HepG2 (cell line): ENCODE measurements around the gene RNF222. TPM values are rescaled to one million over a fixed set of nuclear protein-coding genes. Genes with fewer than 3 reads are reported as not detected.

Experiments used
- ARNT ChIP-seq: fragments of 450-650 bp; IDR thresholded peaks from 2 replicates; pipeline ENCODE4 v1.6.1; 2017
- EEA1 ChIP-seq: sonication (generic); formaldehyde crosslinking; IDR thresholded peaks from 2 replicates; pipeline ENCODE4 v1.5.1; 2020; ENCODE audit warnings: mild to moderate bottlenecking, missing genetic modification reagents, borderline replicate concordance
- FOXC1 ChIP-seq: sonication (generic); formaldehyde crosslinking; IDR thresholded peaks from 2 replicates; pipeline ENCODE4 v1.8.0; 2022; ENCODE audit warnings: mild to moderate bottlenecking, missing genetic modification reagents, borderline replicate concordance
- JUNB ChIP-seq: sonication (generic); formaldehyde crosslinking; IDR thresholded peaks from 2 replicates; pipeline ENCODE4 v1.8.0; 2022; ENCODE audit warnings: missing genetic modification reagents, mild to moderate bottlenecking, borderline replicate concordance
- KDM5B ChIP-seq: sonication (generic); formaldehyde crosslinking; IDR thresholded peaks from 2 replicates; pipeline ENCODE4 v1.4.0; 2020; ENCODE audit warnings: missing genetic modification reagents, mild to moderate bottlenecking, borderline replicate concordance
- RBM22 ChIP-seq: fragments of 200-400 bp; formaldehyde crosslinking; optimal IDR thresholded peaks from 2 replicates; pipeline ENCODE3; 2017; ENCODE audit warnings: mild to moderate bottlenecking, low read length, moderate library complexity
- RNF2 ChIP-seq: fragments of 450-650 bp; conservative IDR thresholded peaks from 2 replicates; pipeline ENCODE4 v1.6.1; 2016; ENCODE audit warnings: low read depth
- SMYD3 ChIP-seq: sonication (generic); formaldehyde crosslinking; IDR thresholded peaks from 2 replicates; pipeline ENCODE4 v1.8.1; 2023; ENCODE audit warnings: mild to moderate bottlenecking, missing genetic modification reagents
- SNAPC2 ChIP-seq: sonication (generic); formaldehyde crosslinking; IDR thresholded peaks from 2 replicates; pipeline ENCODE4 v1.8.1; 2022; ENCODE audit warnings: mild to moderate bottlenecking, missing genetic modification reagents
- YEATS4 ChIP-seq: sonication (generic); formaldehyde crosslinking; IDR thresholded peaks from 2 replicates; pipeline ENCODE4 v1.4.0; 2020; ENCODE audit warnings: missing genetic modification reagents, borderline replicate concordance
- ZFP36L2 ChIP-seq: sonication (generic); formaldehyde crosslinking; IDR thresholded peaks from 2 replicates; pipeline ENCODE4 v1.4.0; 2020; ENCODE audit warnings: missing genetic modification reagents
- ZNF274 ChIP-seq: sonication (generic); formaldehyde crosslinking; IDR thresholded peaks from 2 replicates; pipeline ENCODE4 v1.5.1; 2020; ENCODE audit warnings: mild to moderate bottlenecking, missing genetic modification reagents
- ZNF343 ChIP-seq: sonication (generic); formaldehyde crosslinking; IDR thresholded peaks from 2 replicates; pipeline ENCODE4 v1.4.0; 2020; ENCODE audit warnings: mild to moderate bottlenecking, missing genetic modification reagents
- ZNF567 ChIP-seq: sonication (generic); formaldehyde crosslinking; IDR thresholded peaks from 2 replicates; pipeline ENCODE4 v1.8.1; 2023; ENCODE audit warnings: mild to moderate bottlenecking, missing genetic modification reagents, borderline replicate concordance
- ZNF614 ChIP-seq: IDR thresholded peaks from 2 replicates; pipeline ENCODE4 v1.6.1; 2018; ENCODE audit warnings: missing biosample characterization, missing genetic modification reagents, inconsistent platforms, borderline replicate concordance
- ZNF670 ChIP-seq: sonication (generic); formaldehyde crosslinking; IDR thresholded peaks from 2 replicates; pipeline ENCODE4 v1.8.0; 2022; ENCODE audit warnings: mild to moderate bottlenecking, missing genetic modification reagents, borderline replicate concordance
- ZNF703 ChIP-seq: sonication (generic); formaldehyde crosslinking; IDR thresholded peaks from 2 replicates; pipeline ENCODE4 v1.5.1; 2020; ENCODE audit warnings: missing genetic modification reagents, mild to moderate bottlenecking, moderate library complexity, borderline replicate concordance
- ZNF713 ChIP-seq: sonication (generic); formaldehyde crosslinking; IDR thresholded peaks from 2 replicates; pipeline ENCODE4 v1.4.0; 2020; ENCODE audit warnings: mild to moderate bottlenecking, missing genetic modification reagents
- polyA plus RNA-seq, 8 experiments: library from polyadenylated mRNA; depleted of rRNA in 3 of 8; stranded (reverse) in 7 of 8; unstranded in 1 of 8; fragments of >200 nt; fragmentation: Illumina TruSeq in 4 of 8; extraction: Trizol in 4 of 8; gene quantifications; 2 replicates each; pipeline versions ENCODE4 v1.2.1 to v1.2.3, GENCODE V29; 2011 to 2016; ENCODE audit warnings: low read depth in 4 of 8, missing spikeins in 1 of 8, mixed read lengths in 1 of 8; ENCODE audit not compliant: insufficient read depth in 1 of 8
- total RNA-seq, 5 experiments: library from RNA; depleted of rRNA; stranded (reverse); fragments of >200 nt; fragmentation: Illumina TruSeq; extraction: Trizol; gene quantifications; 2 replicates each; pipeline ENCODE4 v1.2.3, GENCODE V29; 2016; ENCODE audit warnings: low read depth in 1 of 5
- TF ChIP-seq, protein P1 (sequence below): sonication (generic); formaldehyde crosslinking; IDR thresholded peaks from 2 replicates; pipeline ENCODE4 v1.8.1; 2023; ENCODE audit warnings: missing genetic modification reagents, inconsistent platforms, borderline replicate concordance
- TF ChIP-seq, protein P2 (sequence below): IDR thresholded peaks from 2 replicates; pipeline ENCODE4 v1.4.0; 2020; ENCODE audit warnings: mild to moderate bottlenecking, missing genetic modification reagents
- TF ChIP-seq, protein P3 (sequence below): IDR thresholded peaks from 2 replicates; pipeline ENCODE4 v1.6.1; 2016
- TF ChIP-seq, protein P4 (sequence below): sonication (generic); formaldehyde crosslinking; IDR thresholded peaks from 2 replicates; pipeline ENCODE4 v1.9.0; 2021; ENCODE audit warnings: missing genetic modification reagents, borderline replicate concordance

The RNF222 gene
- total and polyA plus RNA-seq, 2 of the 13 experiments (the other 11 are each of a cell fraction or from before 2014, with no cell fraction given) = not detected

DNA sequence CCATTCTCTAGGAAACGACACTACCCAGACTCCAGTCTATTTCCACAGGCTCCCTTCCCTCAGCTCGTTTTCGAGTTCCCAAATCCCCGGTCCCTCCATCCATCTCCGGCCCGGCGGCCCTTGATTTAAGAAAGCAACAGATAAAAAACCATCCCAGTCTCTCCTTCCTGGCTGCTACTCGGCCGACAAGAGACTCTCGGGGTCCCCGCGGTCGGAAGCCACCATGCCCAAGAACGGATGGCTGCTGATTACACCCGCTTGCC lies 14.8 kb downstream of the RNF222 start (continued):
- TF ChIP-seq ZNF614 (CRISPR knock-in tag) = no peak
- TF ChIP-seq EEA1 = no peak
- no peak for TF ChIP-seq ZNF670 (CRISPR knock-in tag)
- no peak for TF ChIP-seq RNF2
- no peak for TF ChIP-seq ZNF713 (CRISPR knock-in tag)
- TF ChIP-seq, protein P1, sequence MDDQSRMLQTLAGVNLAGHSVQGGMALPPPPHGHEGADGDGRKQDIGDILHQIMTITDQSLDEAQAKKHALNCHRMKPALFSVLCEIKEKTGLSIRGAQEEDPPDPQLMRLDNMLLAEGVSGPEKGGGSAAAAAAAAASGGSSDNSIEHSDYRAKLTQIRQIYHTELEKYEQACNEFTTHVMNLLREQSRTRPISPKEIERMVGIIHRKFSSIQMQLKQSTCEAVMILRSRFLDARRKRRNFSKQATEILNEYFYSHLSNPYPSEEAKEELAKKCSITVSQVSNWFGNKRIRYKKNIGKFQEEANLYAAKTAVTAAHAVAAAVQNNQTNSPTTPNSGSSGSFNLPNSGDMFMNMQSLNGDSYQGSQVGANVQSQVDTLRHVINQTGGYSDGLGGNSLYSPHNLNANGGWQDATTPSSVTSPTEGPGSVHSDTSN (CRISPR knock-in tag) = 0 out of 2 replicates have a peak, but pooled peaks have one; percentile 23
- TF ChIP-seq, protein P2, sequence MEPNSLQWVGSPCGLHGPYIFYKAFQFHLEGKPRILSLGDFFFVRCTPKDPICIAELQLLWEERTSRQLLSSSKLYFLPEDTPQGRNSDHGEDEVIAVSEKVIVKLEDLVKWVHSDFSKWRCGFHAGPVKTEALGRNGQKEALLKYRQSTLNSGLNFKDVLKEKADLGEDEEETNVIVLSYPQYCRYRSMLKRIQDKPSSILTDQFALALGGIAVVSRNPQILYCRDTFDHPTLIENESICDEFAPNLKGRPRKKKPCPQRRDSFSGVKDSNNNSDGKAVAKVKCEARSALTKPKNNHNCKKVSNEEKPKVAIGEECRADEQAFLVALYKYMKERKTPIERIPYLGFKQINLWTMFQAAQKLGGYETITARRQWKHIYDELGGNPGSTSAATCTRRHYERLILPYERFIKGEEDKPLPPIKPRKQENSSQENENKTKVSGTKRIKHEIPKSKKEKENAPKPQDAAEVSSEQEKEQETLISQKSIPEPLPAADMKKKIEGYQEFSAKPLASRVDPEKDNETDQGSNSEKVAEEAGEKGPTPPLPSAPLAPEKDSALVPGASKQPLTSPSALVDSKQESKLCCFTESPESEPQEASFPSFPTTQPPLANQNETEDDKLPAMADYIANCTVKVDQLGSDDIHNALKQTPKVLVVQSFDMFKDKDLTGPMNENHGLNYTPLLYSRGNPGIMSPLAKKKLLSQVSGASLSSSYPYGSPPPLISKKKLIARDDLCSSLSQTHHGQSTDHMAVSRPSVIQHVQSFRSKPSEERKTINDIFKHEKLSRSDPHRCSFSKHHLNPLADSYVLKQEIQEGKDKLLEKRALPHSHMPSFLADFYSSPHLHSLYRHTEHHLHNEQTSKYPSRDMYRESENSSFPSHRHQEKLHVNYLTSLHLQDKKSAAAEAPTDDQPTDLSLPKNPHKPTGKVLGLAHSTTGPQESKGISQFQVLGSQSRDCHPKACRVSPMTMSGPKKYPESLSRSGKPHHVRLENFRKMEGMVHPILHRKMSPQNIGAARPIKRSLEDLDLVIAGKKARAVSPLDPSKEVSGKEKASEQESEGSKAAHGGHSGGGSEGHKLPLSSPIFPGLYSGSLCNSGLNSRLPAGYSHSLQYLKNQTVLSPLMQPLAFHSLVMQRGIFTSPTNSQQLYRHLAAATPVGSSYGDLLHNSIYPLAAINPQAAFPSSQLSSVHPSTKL (CRISPR knock-in tag) = peak; percentile 4; the same call in 1 of the 2 replicates
- 0 out of 2 replicates have a peak, but pooled peaks have one; percentile 24 for TF ChIP-seq ZNF567
- TF ChIP-seq ARNT = no peak
- 0 out of 2 replicates have a peak, but pooled peaks have one; percentile 96 for TF ChIP-seq YEATS4
- TF ChIP-seq FOXC1 = 0 out of 2 replicates have a peak, but pooled peaks have one; percentile 71
- TF ChIP-seq ZNF343 (CRISPR knock-in tag) = no peak
- 0 out of 2 replicates have a peak, but pooled peaks have one; percentile 36 for TF ChIP-seq SNAPC2 (CRISPR knock-in tag)
- no peak for TF ChIP-seq ZFP36L2 (CRISPR knock-in tag)
- TF ChIP-seq, protein P3, sequence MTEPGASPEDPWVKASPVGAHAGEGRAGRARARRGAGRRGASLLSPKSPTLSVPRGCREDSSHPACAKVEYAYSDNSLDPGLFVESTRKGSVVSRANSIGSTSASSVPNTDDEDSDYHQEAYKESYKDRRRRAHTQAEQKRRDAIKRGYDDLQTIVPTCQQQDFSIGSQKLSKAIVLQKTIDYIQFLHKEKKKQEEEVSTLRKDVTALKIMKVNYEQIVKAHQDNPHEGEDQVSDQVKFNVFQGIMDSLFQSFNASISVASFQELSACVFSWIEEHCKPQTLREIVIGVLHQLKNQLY (CRISPR knock-in tag) = no peak
- no peak for TF ChIP-seq JUNB (CRISPR knock-in tag)
- TF ChIP-seq KDM5B (CRISPR knock-in tag) = peak; percentile 4; the same call in 1 of the 2 replicates
- TF ChIP-seq RBM22 = peak; percentile 67
- peak; percentile 57; the same call in 1 of the 2 replicates for TF ChIP-seq ZNF274
- TF ChIP-seq SMYD3 (CRISPR knock-in tag) = 0 out of 2 replicates have a peak, but pooled peaks have one; percentile 33
- TF ChIP-seq, protein P4, sequence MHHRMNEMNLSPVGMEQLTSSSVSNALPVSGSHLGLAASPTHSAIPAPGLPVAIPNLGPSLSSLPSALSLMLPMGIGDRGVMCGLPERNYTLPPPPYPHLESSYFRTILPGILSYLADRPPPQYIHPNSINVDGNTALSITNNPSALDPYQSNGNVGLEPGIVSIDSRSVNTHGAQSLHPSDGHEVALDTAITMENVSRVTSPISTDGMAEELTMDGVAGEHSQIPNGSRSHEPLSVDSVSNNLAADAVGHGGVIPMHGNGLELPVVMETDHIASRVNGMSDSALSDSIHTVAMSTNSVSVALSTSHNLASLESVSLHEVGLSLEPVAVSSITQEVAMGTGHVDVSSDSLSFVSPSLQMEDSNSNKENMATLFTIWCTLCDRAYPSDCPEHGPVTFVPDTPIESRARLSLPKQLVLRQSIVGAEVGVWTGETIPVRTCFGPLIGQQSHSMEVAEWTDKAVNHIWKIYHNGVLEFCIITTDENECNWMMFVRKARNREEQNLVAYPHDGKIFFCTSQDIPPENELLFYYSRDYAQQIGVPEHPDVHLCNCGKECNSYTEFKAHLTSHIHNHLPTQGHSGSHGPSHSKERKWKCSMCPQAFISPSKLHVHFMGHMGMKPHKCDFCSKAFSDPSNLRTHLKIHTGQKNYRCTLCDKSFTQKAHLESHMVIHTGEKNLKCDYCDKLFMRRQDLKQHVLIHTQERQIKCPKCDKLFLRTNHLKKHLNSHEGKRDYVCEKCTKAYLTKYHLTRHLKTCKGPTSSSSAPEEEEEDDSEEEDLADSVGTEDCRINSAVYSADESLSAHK (CRISPR knock-in tag) = no peak
- TF ChIP-seq ZNF703 = 0 out of 2 replicates have a peak, but pooled peaks have one; percentile 9
